ENCODE measurements around the gene NUP98.

DNA sequence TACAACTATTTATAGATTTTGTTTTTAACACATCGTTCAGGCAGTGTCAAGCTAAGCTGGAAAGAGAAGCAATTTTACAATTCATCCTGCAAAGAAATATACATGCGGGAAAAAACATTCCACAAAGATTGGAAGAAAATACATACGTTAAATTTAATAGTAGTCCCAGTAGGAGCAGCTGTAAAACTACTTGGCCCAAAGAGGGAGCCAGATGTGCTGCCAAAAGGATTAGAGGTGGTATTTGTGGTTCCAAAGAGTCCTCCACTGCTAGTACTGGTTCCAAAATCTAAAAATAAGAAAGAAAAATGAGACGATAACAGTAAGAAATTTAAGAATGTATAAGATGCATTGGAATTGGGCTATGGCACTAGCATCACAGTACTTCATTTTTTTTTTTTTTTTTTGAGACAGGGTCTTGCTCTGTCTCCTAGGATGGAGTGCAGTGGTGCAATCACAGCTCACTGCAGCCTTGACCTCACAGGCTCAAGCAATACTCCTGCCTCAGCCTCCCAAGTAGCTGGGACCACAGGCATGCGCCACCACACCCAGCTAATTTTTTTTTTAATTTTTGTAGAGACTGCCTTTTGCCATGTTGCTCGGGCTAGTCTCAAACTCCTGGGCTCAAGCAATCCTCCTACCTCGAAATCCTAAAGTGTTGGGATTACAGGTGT is 21.5 kb downstream of the NUP98 start:
- TF ChIP-seq, protein P1, sequence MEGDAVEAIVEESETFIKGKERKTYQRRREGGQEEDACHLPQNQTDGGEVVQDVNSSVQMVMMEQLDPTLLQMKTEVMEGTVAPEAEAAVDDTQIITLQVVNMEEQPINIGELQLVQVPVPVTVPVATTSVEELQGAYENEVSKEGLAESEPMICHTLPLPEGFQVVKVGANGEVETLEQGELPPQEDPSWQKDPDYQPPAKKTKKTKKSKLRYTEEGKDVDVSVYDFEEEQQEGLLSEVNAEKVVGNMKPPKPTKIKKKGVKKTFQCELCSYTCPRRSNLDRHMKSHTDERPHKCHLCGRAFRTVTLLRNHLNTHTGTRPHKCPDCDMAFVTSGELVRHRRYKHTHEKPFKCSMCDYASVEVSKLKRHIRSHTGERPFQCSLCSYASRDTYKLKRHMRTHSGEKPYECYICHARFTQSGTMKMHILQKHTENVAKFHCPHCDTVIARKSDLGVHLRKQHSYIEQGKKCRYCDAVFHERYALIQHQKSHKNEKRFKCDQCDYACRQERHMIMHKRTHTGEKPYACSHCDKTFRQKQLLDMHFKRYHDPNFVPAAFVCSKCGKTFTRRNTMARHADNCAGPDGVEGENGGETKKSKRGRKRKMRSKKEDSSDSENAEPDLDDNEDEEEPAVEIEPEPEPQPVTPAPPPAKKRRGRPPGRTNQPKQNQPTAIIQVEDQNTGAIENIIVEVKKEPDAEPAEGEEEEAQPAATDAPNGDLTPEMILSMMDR (conservative IDR thresholded peaks at IDR 0.05): no peak
- TF ChIP-seq EZH2 (IDR thresholded peaks at IDR 0.05; ENCODE audit: low read depth): no peak
